H1 (cell line): Measurements from ENCODE around the gene CD44. TPM values are rescaled to one million over a fixed set of nuclear protein-coding genes. Genes with fewer than 3 reads are reported as not detected.

Source experiments
- SIN3A ChIP-seq, 2 experiments: IDR thresholded peaks in 1 of 2; conservative IDR thresholded peaks in 1 of 2; 2 replicates each; pipeline ENCODE4 v1.6.1; 2011 to 2012; ENCODE audit warnings: low read length in 2 of 2, improper control_type of control experiment in 1 of 2, low read depth in 1 of 2, mild to moderate bottlenecking in 1 of 2
- SIX5 ChIP-seq: IDR thresholded peaks from 2 replicates; pipeline ENCODE4 v1.6.1; 2011; ENCODE audit warnings: mild to moderate bottlenecking, low read depth, low read length
- TAF7 ChIP-seq: optimal IDR thresholded peaks from 2 replicates; pipeline ENCODE3; 2011; ENCODE audit warnings: low read depth, mild to moderate bottlenecking, inconsistent platforms, low read length, moderate library complexity, borderline replicate concordance
- polyA plus RNA-seq, 7 experiments: library from polyadenylated mRNA; depleted of rRNA in 3 of 7; stranded (reverse) in 5 of 7; unstranded in 2 of 7; fragments of >200 nt in 5 of 7; fragments of 200-250 nt in 2 of 7; gene quantifications; 1 replicate in 5 of 7; 2 replicates in 1 of 7; 4 replicates in 1 of 7; pipeline versions ENCODE4 v1.2.1 to v1.2.3, GENCODE V29; 2011 to 2013; ENCODE audit warnings: missing spikeins in 2 of 7, mixed read lengths in 2 of 7
- total RNA-seq: library from RNA; stranded (reverse); fragmentation: NEBNext Ultra II Directional; extraction: Animal tissue kit (Norgen Biotek cat#: 25700); gene quantifications from 2 replicates; pipeline ENCODE4 v1.2.1, GENCODE V29; 2021

Gene CD44
- total and polyA plus RNA-seq, 2 of the 8 experiments (the other 6 are each of a cell fraction or from before 2014, with no cell fraction given) = 11.8 to 13.7 TPM

GRCh38 chr11:35112846-35113105, 26.2 kb upstream of the CD44 start (continued):
- no peak for TF ChIP-seq TAF7
- TF ChIP-seq SIN3A (conservative IDR thresholded peaks at IDR 0.05 in 1 of 2, IDR thresholded peaks at IDR 0.05 in 1 of 2; ENCODE audit: low read depth in 1 of 2, low read length in 2 of 2) = no peak
- TF ChIP-seq SIX5 = no peak
